ENCODE data around the gene LHFPL2. TPM values are rescaled to one million over a fixed set of nuclear protein-coding genes. Genes with fewer than 3 reads are reported as not detected.

The LHFPL2 gene
- total RNA-seq, 1 experiment from 2014 or later = 11.7 TPM

DNA sequence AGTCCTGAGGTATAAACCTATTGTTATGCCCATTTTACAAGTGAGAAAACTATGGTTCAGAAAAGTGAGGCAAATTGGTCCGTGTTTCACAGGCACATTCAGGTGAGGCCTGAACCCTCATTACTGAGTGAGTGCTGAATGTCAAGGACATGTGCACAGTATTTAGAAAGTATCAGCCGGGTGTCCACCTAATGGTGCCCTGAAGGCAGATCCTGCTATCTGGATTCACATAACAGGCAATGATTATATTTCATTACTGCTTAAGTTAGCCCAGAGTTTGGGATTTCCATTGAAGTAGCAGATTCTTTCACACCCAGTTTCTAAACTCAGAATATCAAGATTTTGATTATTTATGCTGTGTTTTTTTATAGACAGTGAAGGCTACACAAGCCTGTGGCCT lies 142.7 kb downstream of the LHFPL2 start:
- no peak for DNase-seq (ENCODE audit: low spot score)

DNA sequence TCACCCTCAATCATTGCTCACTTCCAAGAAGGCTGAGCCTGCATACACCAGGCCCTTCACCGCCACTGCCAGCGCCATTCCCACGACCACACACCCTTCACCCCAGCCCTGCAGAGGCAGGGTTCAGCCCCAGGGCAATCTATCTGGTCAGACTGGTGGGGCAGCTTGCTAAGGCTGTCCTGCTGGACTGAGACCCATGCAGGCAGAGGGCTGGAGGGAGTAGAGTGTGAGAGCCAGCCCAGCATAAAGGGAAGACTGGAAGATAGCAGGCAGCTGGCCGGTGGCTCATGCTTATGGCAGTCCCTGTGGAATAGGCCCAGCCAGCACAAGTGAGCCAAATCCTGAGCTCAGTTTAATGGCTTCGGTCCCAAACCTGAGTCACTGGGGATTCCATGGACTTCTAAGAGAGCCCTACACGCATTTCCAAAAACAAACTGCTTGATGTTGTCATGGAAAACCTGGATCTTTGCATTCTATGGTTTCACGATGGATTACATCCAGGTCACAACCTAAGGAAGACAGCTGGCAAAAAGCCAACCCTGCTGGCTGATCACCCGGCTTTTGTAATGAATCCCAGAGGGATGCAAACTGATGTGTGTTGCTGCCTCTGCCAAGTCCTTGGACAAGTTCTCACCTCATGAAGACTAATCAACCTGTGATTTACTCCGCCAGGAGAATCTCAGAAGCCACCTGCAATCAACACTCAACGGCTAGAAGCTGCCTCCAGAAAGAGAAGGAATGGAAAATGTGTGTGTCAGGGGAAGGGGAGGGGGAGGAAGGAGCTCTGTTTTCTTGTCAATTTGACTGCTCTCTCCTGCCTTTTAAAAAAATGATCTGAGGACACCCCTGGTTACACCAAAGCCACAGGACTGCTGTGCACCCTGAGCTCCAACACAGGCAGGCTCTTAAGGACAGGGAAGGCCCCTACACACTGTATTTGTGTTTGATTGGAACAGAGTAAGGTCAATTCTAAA lies 143.6 kb downstream of the LHFPL2 start:
- peak; percentile 65 for DNase-seq (ENCODE audit: low spot score)

DNA sequence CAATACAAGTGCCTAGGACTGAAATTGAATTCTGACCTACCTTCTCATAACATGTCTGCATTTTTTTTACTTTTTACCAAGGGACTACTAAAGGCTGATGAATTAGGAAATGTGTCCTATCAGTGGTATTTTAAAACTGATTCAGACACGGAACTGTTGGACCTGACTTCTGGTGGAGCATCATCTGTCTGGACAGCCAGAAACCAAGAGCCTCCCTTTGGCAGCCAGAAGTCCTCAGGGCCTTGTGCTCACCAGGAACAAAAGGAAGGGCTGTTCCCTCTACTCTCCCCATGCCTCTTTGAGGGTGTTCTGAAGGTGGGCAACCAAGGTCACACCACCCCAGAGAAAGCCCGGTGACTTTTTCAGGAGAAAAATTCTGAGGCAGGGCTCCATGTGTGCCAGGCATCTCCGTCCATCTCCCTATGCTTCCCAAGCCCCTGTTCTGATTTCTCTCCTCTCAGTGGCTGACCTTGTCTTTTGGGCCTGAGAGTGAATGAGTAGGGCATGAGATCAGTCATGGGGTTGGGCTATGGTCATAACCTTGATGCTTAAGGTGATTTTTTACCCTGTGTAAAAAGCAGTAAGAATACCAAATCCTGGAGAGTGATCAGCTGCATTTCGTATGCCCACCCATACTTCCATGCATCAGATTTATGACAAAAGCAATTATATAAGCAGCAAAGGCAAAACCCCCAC lies 144.5 kb downstream of the LHFPL2 start:
- no peak for DNase-seq (ENCODE audit: low spot score)

DNA sequence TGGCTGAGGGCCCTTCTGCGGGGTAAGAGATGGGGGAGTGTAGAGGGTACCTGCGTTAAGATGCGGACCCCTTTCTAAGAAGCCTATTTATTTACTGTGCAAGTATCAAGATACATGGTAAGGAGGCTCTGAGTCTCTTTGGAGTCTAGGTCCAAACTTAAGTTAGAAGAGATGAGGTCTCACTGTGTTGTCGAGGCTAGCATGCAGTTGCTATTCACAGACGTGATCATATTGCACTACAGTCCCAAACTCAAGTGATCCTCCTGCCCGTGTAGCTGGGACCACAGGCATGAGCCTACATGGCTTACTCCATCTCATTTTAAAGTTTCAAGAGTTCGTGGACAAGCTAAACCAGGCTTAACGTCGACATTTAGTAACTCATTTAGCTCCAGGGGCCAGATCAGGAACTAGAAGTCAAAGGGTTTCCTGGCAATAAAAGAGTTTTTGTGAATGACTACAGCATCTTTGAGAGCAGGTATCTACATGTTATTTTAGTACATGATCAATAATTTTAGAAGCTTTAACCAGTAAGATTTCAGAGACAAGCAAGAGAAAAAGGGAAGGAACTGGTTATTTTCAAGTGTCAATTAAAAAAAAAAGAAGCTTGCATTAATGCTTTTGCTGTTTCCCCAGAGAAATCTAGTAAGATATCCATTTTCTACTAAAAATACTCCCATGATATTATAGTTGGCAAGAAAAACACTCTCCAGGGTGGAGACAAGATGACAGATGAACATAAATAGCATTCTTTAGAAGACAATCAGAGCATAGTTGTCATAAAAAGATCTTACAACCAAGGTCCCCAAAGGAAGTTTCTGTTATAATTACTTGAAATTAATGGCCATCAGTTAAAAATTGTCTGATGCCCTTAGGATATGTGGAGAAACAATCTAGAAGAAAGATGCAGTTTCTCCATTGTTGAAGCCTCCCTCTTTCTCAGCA lies 146.9 kb downstream of the LHFPL2 start:
- no peak for DNase-seq (ENCODE audit: low spot score)

DNA sequence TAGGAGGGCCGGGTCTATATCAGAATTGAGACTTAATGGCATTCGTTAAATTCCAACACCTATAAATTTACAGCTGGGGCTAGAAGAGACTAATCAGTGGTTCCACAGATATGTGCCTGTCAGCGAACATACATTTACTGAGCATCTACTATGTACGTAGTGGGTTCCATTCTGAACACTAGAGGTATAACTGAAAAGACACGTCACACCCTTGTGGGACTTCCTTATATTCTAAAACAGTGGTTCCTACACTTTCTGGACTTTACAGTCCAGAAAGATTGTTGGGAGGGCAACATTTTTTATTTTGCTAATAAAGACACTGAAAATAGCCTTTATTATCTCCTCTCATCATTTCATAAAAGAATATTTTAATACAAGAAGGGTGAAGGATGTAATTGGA lies 147.7 kb downstream of the LHFPL2 start:
- no peak for DNase-seq (ENCODE audit: low spot score)

DNA sequence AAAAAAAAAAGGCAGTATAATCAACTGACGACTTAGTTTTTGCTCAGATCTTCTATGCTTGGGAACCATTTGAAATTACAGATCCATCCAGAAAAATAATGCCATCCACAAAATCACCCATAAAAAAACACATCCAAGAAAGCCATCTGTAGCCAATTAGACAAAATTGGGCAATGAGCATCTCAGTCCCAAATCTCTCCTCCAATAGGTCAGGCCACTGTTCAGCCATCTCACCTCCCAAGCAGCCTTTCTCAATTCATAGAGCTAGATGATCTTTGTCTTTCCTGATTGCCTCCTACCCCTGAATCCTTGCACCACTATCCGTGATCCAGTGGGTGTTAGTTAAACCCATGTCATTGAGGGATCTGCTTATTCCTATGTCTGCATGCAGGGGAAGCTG lies 148.5 kb downstream of the LHFPL2 start:
- no peak for DNase-seq (ENCODE audit: low spot score)

DNA sequence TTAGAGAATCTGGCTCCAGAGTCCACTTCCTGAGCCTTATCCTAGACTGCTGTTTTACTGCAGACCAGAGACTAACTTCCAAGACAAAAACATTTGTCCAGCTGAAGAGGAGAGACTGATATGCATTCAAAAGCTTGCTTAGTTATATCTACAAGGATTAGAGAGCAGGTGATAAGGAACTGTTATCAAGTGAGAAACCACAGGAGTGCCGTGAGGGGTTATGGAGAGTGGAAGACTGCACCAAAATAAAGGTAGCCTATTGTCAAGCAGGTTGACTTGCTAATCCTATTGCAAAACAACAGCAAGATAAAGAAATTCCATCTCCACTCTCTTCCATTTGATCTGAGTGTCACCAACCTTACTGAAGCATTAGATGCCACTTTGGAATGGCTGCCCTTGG lies 149.1 kb downstream of the LHFPL2 start:
- DNase-seq (ENCODE audit: low spot score) = no peak

DNA sequence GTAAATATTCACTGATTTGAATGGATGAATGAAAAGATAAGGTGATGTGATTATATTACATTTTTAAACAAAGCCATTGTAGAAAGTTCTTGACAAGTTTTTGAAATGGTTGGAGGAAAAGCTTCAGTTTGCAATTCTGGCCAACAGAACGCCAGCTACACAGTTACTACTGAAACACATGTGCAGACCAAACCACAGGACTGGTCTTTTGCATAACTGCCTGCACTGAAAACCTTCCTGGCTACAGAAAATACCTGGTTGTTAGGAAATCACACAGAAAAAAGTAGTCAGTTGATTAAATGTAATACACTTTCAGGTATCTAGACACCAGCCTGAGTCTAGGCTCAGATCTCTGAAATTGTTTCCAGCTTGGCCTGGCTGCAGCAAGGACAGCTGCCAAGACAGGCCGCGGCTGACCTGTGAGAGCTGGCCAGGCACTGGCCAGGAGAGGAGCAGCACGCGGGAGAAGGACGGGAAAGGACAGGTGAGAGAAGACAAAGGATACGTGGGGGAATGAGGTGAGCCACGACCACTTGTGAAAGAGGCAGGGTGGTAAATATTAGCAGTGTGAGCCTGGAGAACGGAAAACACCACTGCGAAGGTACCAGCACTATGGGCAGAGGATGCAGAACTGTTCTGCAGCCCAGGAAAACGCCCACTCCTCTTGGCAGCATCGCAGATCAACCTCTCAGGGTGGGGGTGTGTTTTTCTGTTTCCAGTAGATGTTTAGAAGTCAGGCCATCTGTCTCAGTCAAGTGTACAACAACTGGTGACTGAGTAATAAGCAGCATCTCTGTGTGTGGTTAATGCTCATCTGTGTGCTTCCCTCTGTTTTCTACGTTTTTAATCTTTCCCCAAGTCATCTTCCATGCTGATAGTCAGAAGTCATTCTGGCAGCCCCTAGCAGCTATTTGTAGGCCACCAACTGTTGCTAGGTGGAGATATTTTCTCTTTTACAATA lies 150.7 kb downstream of the LHFPL2 start:
- DNase-seq (ENCODE audit: low spot score) = no peak

DNA sequence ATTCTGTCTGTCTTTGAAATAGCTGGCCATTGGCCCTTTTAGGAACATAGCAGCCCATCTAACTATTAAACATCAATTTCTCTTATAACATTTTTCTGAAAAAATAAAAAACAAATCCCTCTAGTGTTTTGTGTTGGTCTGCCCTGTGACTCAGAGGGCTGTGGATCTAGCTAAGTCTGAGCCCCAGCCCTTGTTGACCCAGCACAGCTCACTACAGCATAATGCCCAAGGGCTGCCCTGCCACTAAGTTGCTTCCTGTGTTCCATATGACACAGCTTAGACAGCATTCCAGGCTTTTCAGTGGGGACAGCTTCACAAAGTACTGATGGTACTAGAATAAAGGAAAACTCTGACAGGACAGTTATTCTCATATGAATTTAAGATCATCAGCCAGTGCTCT lies 152.2 kb downstream of the LHFPL2 start:
- no peak for DNase-seq (ENCODE audit: low spot score)

DNA sequence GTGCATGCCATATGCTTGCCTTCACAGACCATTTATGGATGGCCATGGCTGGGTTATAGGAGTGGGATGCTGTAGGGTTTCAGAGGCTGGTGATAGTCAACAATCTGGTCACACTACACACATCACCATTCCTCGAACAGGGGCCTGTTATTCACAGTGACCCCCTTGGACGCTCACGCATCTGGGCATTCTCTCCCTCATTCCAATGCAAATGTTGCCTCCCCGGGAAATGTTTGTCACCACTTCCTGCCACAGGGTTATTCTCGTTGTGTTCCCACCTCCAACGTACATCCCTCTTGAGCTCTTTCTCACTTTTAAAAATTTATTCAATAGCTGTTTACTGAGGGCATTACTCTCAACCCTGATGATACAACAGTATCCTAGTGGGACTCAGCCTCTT lies 152.8 kb downstream of the LHFPL2 start:
- DNase-seq (ENCODE audit: low spot score) = no peak

DNA sequence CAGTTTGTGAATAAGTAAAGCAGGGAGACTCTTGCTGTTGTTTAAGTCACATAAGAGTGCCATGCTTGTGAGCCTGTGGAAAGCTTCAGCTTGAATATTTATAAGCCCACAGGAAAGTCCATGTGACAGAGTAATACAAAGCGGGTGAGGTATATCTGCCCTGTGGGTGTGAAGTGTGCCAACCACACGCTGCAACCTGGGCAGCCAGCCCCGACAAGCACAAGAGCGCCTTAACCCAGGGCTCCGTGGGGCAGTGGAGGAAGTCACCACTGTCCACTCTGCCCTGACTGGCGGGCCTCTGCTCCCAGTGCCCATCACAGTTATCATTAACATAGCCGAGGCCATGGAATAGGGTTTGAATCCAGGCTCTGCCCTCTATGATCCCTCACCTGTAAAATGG lies 155.9 kb downstream of the LHFPL2 start:
- no peak for DNase-seq (ENCODE audit: low spot score)

DNA sequence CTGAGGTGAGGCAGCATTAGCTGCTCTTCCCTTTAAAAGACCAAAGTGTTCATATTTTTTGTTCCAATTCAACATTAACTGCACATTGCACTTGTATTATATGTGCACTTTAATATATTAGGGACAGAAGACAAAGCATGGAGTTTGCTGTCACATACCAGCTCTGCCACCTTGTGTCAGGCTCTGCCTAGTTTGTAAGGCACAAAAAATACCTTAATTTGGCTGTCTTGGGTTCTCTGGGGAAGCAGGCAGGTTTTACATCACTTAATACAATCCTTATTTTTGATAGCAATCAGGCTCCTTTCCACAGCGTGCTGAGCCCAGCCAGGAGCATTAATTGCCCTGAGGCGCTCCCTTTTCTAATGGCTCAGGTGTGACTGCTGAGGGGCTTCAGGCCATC lies 156.3 kb downstream of the LHFPL2 start:
- DNase-seq (ENCODE audit: low spot score) = no peak

DNA sequence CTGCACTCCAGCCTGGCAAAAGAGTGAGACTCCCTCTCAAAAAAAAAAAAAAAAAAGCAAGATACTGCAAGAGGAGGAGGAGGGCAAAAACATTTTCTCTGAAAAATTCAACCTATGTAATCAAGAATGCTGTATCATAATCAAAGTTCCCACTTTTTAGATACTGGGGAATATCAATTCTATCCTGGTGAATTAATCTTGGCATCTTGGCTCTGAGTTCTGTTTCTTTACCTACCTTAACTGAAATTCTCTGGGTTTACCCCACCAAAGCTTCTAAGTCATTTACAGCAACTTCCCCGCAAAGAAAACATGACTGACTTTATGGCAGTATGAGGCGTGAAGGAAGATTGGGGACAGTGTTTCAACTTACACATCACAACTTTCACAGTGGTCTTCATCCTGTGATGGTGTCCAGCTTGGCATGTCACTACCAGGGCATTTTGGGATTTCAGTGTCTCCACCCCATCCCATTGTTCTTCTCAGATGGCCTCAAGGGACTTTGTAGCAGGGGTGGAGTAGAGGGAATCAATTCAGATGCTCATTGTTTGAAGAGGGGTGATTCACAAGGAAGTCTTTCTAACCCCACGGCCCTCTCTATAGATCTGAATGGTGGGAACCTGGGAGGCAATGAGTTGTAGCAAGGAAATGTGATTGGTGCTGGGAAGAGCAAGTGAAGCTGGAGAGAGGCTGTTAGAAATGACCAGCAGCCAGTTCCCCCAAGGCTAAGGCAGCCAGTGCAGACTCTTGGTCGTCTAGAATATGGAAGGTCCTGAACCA lies 157.7 kb downstream of the LHFPL2 start:
- no peak for DNase-seq (ENCODE audit: low spot score)

DNA sequence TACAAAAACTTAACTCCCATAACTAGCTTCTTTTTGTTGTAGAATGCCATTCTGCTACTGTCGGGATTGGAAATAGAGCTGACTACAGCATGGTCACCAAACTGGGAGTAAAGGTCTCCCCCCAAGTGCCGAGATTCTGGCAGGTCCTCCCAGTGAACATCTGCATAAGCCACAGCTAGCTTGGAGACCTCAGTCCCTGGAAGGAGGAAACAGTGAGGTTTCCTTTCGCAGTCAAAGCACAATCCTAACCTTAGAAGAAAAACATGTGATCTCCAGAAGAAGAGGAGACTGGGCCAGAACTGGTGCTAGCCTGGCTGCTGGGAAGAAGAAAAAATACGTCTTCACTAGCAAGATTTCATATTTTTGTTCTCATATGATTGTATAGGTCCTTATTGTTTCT lies 160.7 kb downstream of the LHFPL2 start:
- DNase-seq (ENCODE audit: low spot score) = no peak

DNA sequence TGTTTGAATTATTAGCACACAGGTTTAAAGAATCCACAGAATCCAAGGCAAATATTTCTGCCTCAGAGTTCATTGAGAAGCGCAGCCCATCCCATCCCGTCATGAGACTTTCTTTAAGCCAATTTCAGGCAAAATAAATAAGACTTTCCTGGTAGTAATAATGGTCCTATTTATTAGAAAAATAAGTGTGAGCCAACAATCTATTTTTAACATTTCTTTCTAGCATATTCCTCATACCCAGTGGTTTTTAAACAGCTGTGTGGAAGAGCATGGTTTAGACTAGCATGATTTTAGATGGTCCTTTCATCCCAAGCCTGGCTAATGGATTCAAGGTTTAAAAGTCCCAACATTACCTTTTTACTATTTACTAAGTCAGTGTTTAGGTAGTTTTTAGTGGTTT lies 162.4 kb downstream of the LHFPL2 start:
- no peak for DNase-seq (ENCODE audit: low spot score)

DNA sequence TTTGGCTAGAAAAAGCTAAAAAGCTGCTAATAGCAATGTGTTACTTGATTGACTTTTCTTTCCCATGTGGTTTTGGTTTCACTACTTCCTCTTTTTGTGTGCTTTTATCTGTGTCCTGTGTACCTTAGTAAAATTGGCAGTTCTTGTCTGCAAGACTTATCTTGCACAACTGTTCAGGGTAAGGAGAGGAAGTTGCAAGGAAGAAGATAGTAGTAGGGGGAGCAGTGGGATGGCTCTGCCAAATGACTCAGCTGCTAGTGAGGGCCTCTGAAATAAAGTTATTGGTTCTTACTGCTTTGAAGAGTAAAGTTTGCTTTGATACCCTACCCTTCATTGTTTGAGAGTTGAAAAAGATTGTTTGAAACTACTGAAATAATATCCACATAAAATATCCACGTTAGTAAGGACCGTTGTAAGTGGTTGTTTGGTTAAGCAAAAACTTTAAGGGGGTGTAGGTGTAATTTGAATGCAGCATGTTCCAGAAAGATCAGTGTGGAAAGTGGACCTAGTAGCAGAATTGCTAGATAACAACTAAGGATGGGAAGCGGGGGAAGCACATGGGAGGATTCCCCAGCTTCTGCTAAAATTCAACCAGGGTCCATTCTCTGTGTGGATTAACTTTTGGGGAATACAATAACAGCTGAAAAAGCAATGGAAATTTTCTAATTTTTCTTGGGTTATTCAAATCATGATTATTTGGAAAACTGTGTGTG lies 164.6 kb downstream of the LHFPL2 start:
- no peak for DNase-seq (ENCODE audit: low spot score)

DNA sequence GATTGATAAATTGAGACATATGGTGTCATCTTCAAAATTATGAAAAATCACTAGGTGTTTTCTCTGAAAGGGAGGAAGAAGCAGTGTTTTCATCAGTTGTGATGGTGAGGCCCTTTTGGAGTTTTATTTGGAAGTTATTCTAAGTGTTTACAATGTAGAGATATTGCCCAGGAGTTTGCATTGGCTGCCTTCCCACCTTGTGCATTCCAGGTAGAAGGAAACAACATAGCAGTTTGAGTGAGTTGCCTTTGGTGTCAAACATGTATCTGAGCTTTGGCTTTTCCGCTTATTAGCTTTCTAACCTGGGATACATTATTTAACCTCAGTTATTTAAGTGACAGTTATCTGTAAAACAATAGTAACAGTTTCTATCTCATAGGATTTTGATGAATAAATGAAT lies 165.6 kb downstream of the LHFPL2 start:
- no peak for DNase-seq (ENCODE audit: low spot score)

DNA sequence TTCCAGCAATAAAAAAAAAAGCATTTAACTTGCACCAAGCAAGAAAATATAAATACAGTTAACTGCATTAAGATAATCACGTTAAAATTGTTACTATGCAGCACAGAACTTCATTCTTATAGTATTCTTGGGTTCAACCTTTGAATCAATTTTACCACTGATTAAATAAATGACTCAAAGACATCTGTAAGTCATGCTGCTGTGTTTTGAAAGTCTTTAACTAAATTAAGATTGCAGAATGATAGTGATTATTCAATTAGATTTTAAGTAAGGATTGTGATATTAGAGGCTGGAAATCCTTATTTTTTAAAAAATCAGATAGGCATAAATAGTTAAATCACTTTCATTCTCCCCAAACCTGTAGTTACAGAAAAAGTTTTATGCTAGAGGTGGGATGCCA lies 171.8 kb downstream of the LHFPL2 start:
- no peak for DNase-seq (ENCODE audit: low spot score)

DNA sequence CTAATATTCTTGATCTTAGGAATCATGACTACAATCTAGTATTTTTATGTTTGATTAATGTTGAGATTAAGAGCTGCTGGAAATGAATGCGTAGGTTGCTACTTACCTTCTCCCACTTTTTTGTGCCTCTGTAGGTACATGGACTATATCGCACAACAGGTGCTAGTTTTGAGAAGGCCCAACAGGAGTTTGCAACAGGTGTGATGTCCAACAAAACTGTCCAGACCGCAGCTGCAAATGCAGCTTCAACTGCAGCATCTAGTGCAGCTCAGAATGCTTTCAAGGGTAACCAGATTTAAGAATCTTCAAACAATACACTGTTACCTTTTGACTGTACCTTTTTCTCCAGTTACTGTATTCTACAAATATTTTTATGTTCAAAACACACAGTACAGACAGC lies 173.2 kb downstream of the LHFPL2 start:
- no peak for DNase-seq (ENCODE audit: low spot score)

All from HT-29 (cell line).